Lung (tissue), 12 donors: ENCODE results near the gene TMEM223. TPM values are rescaled to one million over a fixed set of nuclear protein-coding genes. Genes with fewer than 3 reads are reported as not detected.

Experiments
- ATAC-seq: fragments of 200-7000 bp; cut with Tn5 transposase; one replicate; pipeline ENCODE4 v1.9.1; 2020; ENCODE audit warnings: moderate number of reproducible peaks; ENCODE audit not compliant: insufficient read depth, low FRiP score
- DNase-seq, 3 donors: peaks; one replicate each; pipeline ENCODE4 v3.0.0-alpha.2; 2013 to 2017
- H3K27ac ChIP-seq, 2 donors: one replicate each; pipeline ENCODE4 v1.5.1; 2013; ENCODE audit warnings: mild to moderate bottlenecking in 2 of 2, moderate library complexity in 2 of 2, control low read depth in 1 of 2, inconsistent platforms in 1 of 2, low read depth in 1 of 2, low read length in 1 of 2
- H3K27me3 ChIP-seq, 3 donors: one replicate each; pipeline ENCODE4 v1.5.1; 2013; ENCODE audit warnings: low read length in 2 of 3; ENCODE audit not compliant: control insufficient read depth in 3 of 3, insufficient read depth in 3 of 3
- H3K36me3 ChIP-seq, 4 donors: one replicate each; pipeline ENCODE4 v1.5.1; 2013; ENCODE audit warnings: low read length in 4 of 4, mild to moderate bottlenecking in 1 of 4, moderate library complexity in 1 of 4; ENCODE audit not compliant: control insufficient read depth in 4 of 4, insufficient read depth in 4 of 4
- H3K4me1 ChIP-seq, 5 donors: one replicate each; pipeline ENCODE4 v1.5.1; 2013; ENCODE audit warnings: low read length in 5 of 5, mild to moderate bottlenecking in 2 of 5, moderate library complexity in 1 of 5; ENCODE audit not compliant: control insufficient read depth in 5 of 5, insufficient read depth in 5 of 5
- H3K4me3 ChIP-seq: one replicate; pipeline ENCODE4 v1.5.1; 2013; ENCODE audit warnings: mild to moderate bottlenecking, control low read depth, moderate library complexity
- H3K9ac ChIP-seq, 2 donors: one replicate each; pipeline ENCODE4 v1.5.1; 2013; ENCODE audit warnings: low read length in 2 of 2, control low read depth in 1 of 2; ENCODE audit not compliant: insufficient read depth in 1 of 2
- H3K9me3 ChIP-seq, 4 donors: one replicate each; pipeline ENCODE4 v1.5.1; 2013; ENCODE audit warnings: low read length in 3 of 4, mild to moderate bottlenecking in 1 of 4, moderate library complexity in 1 of 4; ENCODE audit not compliant: control insufficient read depth in 4 of 4, insufficient read depth in 3 of 4
- WGBS, 2 donors: extraction: QIAGEN DNeasy Blood & Tissue Kit; methylation state at CpG; one replicate each; pipeline ENCODE4 v1.1.7; 2013; 5-methylcytosine and 5-hydroxymethylcytosine counted together
- polyA plus RNA-seq, 2 donors: library from polyadenylated mRNA; stranded (reverse); fragments of 200-250 nt; gene quantifications; one replicate each; pipeline ENCODE4 v1.2.1, GENCODE V29; 2013
- total RNA-seq, 2 donors: library from RNA; depleted of rRNA in 1 of 2; stranded (reverse); fragments of >200 nt in 1 of 2; gene quantifications; one replicate each; pipeline ENCODE4 v1.2.1, GENCODE V29; 2014 to 2021
- TF ChIP-seq, protein P1 (sequence below): IDR thresholded peaks from 2 replicates; pipeline ENCODE4 v1.5.1; 2012; ENCODE audit warnings: mild to moderate bottlenecking; ENCODE audit errors: control extremely low read depth, extremely low read depth
- donor health status: control.
- donor health status: control.
- donor health status: Bipolar disorder and iron deficiency.
- donor health status: healthy.
- donor health status: DM: yes; HTN: yes; CAD: no.

The TMEM223 gene
- total and polyA plus RNA-seq, 4 donors, result 9.7 to 38.6 (median 18.7) TPM

DNA sequence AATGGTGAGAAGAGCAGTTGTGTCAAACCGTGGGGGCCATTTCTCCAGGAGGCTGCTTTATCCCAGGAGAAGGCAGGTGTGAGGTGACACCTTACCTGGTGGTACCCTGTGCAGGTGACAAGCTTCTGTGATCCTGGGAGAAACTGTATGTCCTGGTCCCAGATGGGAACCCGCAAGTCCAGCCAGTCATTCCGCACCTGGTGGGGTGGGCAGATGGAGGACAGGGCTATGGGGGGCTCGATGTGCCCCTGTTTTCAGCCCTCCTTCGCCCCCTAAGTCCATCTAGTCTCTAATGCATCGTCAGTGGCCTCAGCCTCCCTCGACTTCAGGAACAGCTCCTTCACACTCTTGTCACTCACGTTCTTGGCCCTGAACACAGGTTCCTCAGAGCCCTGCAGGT is 43.5 kb upstream of the TMEM223 start:
- TF ChIP-seq, protein P1, sequence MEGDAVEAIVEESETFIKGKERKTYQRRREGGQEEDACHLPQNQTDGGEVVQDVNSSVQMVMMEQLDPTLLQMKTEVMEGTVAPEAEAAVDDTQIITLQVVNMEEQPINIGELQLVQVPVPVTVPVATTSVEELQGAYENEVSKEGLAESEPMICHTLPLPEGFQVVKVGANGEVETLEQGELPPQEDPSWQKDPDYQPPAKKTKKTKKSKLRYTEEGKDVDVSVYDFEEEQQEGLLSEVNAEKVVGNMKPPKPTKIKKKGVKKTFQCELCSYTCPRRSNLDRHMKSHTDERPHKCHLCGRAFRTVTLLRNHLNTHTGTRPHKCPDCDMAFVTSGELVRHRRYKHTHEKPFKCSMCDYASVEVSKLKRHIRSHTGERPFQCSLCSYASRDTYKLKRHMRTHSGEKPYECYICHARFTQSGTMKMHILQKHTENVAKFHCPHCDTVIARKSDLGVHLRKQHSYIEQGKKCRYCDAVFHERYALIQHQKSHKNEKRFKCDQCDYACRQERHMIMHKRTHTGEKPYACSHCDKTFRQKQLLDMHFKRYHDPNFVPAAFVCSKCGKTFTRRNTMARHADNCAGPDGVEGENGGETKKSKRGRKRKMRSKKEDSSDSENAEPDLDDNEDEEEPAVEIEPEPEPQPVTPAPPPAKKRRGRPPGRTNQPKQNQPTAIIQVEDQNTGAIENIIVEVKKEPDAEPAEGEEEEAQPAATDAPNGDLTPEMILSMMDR, result no peak
- Histone ChIP-seq H3K27me3 (no peaks in the 10 kb centered on the region), H3K4me3 (no peak overlapping the region), H3K27ac (no peak overlapping the region), H3K9ac (no peak overlapping the region), H3K4me1 (peaks cover 0 to 19% (median 8%) of the 10 kb centered on the region in 5 donors), H3K36me3 (peaks cover 5 to 27% (median 19%) of the 10 kb centered on the region in 4 donors), H3K9me3 (no peaks in the 10 kb centered on the region)
- no peak for DNase-seq
- no peak for ATAC-seq
- WGBS, 2 donors, result 88 to 96% methylated on average over 8 of the region's 8 CpGs

DNA sequence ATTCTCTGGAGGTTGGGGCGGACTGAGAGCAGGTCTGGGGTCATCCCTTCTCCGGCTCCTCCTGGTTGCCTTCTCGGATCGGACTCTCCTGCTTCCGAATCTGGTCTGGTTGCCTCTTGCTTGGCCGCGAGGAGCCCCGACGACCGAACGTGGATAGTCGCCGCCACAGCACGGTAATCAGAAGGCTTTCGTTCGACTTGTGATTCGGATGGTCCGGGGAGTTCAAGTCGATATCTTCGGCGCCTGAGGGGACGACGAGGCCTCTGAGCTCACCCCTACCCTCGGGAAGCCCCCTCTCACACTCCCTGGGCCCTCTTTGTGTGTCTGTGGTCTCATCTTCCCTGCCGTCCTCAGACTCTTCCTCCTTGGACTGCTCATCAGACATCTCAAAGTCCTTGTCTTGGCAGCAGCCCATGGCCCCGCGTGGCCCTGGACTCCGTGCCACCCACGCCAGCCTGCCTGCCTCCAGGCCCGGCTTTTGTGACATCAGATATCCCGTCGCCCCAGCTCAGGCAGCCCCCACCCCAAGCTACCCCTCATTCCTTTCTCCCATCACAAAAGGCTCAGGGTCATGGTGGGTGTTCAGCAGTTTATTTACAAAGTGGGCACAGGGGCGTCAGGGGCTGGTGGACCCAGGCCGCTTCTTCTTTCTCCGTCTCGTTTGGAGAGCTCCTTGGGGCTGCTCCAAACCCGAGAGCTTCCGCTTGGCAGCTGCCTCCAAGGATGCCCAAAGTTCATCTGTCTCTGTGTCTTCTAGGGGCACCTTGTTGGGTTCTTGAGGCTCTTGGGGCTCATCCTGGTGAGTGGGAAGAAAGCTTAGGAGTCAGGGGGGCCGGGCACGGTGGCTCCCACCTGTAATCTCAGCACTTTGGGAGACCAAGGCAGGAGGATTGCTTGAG is 40.8 kb upstream of the TMEM223 start, which contains the start of gene TEX54:
Gene TEX54 (minus strand): TSS at position 506 of the 899 bp plus-strand sequence.
- WGBS, 2 donors, result 13 to 14% methylated on average over 40 of the region's 40 CpGs
- DNase-seq (no peak), ATAC-seq (peak; percentile 1)

GRCh38 chr11:62831520-62832335 is 39.9 kb upstream of the TMEM223 start, which contains the start of gene STX5:
STX5 (minus strand) TSS chr11:62832051; CDS start chr11:62831243, 808 bp downstream.
- whole genome bisulfite sequencing, 2 donors, result 0 to 1% methylated on average over 65 of the region's 65 CpGs

More for the DNA sequence above, 40.8 kb upstream of the TMEM223 start, which contains the start of gene TEX54:
- Histone ChIP-seq H3K9ac (peak within 1 kb of the TSS; percentile 66 to 85), H3K36me3 (peaks cover 6 to 28% (median 19%) of the 10 kb centered on the region in 4 donors), H3K9me3 (no peaks in the 10 kb centered on the region), H3K27ac (peak within 1 kb of the TSS; percentile 96 to 99), H3K27me3 (no peaks in the 10 kb centered on the region), H3K4me1 (peaks cover 0 to 16% (median 13%) of the 10 kb centered on the region in 5 donors), H3K4me3 (peak within 1 kb of the TSS; percentile 74)
- TF ChIP-seq, protein P1, result no peak

More at GRCh38 chr11:62831520-62832335, 39.9 kb upstream of the TMEM223 start, which contains the start of gene STX5:
- H3K27me3 ChIP-seq, result no peaks in the 10 kb centered on the region
- ATAC-seq (peak; percentile 99), DNase-seq (peak; percentile 99 to 100 (median 100))
- peak within 1 kb of the TSS; percentile 85 to 91 for H3K9ac ChIP-seq
- H3K27ac ChIP-seq, result peak within 1 kb of the TSS; percentile 96 to 99
- H3K4me1 ChIP-seq, result peaks cover 0 to 16% (median 13%) of the 10 kb centered on the region in 5 donors
- H3K9me3 ChIP-seq, result no peaks in the 10 kb centered on the region
- peak within 1 kb of the TSS; percentile 82 for H3K4me3 ChIP-seq
- peaks cover 13 to 34% (median 27%) of the 10 kb centered on the region in 4 donors for H3K36me3 ChIP-seq
- TF ChIP-seq, protein P1, result no peak
